PFSK-1 (cell line): ENCODE data around the gene LSMEM2.

Experiments used
- FOXP2 ChIP-seq: optimal IDR thresholded peaks from 2 replicates; pipeline ENCODE3; 2011; ENCODE audit warnings: borderline replicate concordance, control low read depth, inconsistent platforms; ENCODE audit not compliant: insufficient read depth; ENCODE audit errors: extremely low read length, extremely low read depth
- POLR2AphosphoS5 ChIP-seq: IDR thresholded peaks from 2 replicates; pipeline ENCODE4 v1.6.1; 2012; ENCODE audit warnings: low read depth, mild to moderate bottlenecking, control low read depth, low read length, moderate library complexity
- REST ChIP-seq, 2 experiments: IDR thresholded peaks; 2 replicates each; pipeline versions ENCODE4 v1.6.1 to v1.8.0; 2011 to 2012; ENCODE audit warnings: low read depth in 2 of 2, low read length in 2 of 2, control low read depth in 1 of 2, inconsistent platforms in 1 of 2, mild to moderate bottlenecking in 1 of 2, moderate library complexity in 1 of 2; ENCODE audit not compliant: insufficient read depth in 1 of 2
- SIN3A ChIP-seq: IDR thresholded peaks from 2 replicates; pipeline ENCODE4 v1.6.1; 2012; ENCODE audit warnings: mild to moderate bottlenecking, low read length, moderate library complexity, borderline replicate concordance; ENCODE audit not compliant: insufficient read depth
- TAF1 ChIP-seq: IDR thresholded peaks from 2 replicates; pipeline ENCODE4 v1.6.1; 2012; ENCODE audit warnings: low read length, control low read depth, borderline replicate concordance; ENCODE audit not compliant: insufficient read depth

The LSMEM2 gene

GRCh38 chr3:50287262-50287661, 8.4 kb downstream of the LSMEM2 start:
- TF ChIP-seq REST (IDR thresholded peaks at IDR 0.05; ENCODE audit: insufficient read depth in 1 of 2, low read depth in 2 of 2, low read length in 2 of 2) (no peak), FOXP2 (no peak), POLR2AphosphoS5 (no peak), TAF1 (no peak), SIN3A (no peak)

GRCh38 chr3:50288387-50289007, 9.6 kb downstream of the LSMEM2 start:
- TF ChIP-seq SIN3A (no peak), FOXP2 (no peak), POLR2AphosphoS5 (no peak), TAF1 (no peak), REST (IDR thresholded peaks at IDR 0.05; ENCODE audit: insufficient read depth in 1 of 2, low read depth in 2 of 2, low read length in 2 of 2) (no peak)

GRCh38 chr3:50289130-50289529, 10.2 kb downstream of the LSMEM2 start:
- TF ChIP-seq SIN3A, result no peak

- no peak for TF ChIP-seq TAF1
- no peak for TF ChIP-seq FOXP2
- TF ChIP-seq SIN3A, result no peak
- TF ChIP-seq POLR2AphosphoS5, result no peak
Observed at GRCh38 chr3:50290161-50290641, 11.3 kb downstream of the LSMEM2 start.

GRCh38 chr3:50292159-50293078, 13.5 kb downstream of the LSMEM2 start, which contains the start of gene IFRD2:
Gene IFRD2 (minus strand): TSS chr3:50292429. CDS start chr3:50292274, 155 bp downstream.
- TF ChIP-seq FOXP2 (no peak), REST (IDR thresholded peaks at IDR 0.05; ENCODE audit: insufficient read depth in 1 of 2, low read depth in 2 of 2, low read length in 2 of 2) (no peak), POLR2AphosphoS5 (peak; percentile 79), SIN3A (no peak), TAF1 (no peak; the same call in 1 of the 2 replicates)
